ENCODE data around the gene CNP. TPM values are rescaled to one million over a fixed set of nuclear protein-coding genes. Genes with fewer than 3 reads are reported as not detected.

CNP gene
- total RNA-seq, 1 donor from 2014 or later, result 31.4 TPM

- DNase-seq (ENCODE audit: low spot score) (no peak), ATAC-seq (no peak)
Measured at GRCh38 chr17:41971721-41972523, 5.3 kb downstream of the CNP start.

GRCh38 chr17:41972571-41973407 lies 6.2 kb downstream of the CNP start:
- ATAC-seq (peak; percentile 78), DNase-seq (ENCODE audit: low spot score) (peak; percentile 79)

DNA sequence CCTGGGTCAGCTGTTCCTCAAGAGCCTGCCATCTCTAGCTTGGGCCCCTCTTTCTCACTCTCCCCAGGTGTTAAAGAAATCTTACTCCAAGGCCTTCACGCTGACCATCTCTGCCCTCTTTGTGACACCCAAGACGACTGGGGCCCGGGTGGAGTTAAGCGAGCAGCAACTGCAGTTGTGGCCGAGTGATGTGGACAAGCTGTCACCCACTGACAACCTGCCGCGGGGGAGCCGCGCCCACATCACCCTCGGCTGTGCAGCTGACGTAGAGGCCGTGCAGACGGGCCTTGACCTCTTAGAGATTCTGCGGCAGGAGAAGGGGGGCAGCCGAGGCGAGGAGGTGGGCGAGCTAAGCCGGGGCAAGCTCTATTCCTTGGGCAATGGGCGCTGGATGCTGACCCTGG lies 6.8 kb downstream of the CNP start:
- ATAC-seq (no peak), DNase-seq (ENCODE audit: low spot score) (no peak)

- no peak for ATAC-seq
Measured at GRCh38 chr17:41974031-41974430, 7.4 kb downstream of the CNP start.

GRCh38 chr17:41974658-41975057 lies 8.1 kb downstream of the CNP start:
- DNase-seq (ENCODE audit: low spot score) (no peak), ATAC-seq (no peak)

More at GRCh38 chr17:41974031-41974430, 7.4 kb downstream of the CNP start:
- no peak for DNase-seq (ENCODE audit: low spot score)

DNA sequence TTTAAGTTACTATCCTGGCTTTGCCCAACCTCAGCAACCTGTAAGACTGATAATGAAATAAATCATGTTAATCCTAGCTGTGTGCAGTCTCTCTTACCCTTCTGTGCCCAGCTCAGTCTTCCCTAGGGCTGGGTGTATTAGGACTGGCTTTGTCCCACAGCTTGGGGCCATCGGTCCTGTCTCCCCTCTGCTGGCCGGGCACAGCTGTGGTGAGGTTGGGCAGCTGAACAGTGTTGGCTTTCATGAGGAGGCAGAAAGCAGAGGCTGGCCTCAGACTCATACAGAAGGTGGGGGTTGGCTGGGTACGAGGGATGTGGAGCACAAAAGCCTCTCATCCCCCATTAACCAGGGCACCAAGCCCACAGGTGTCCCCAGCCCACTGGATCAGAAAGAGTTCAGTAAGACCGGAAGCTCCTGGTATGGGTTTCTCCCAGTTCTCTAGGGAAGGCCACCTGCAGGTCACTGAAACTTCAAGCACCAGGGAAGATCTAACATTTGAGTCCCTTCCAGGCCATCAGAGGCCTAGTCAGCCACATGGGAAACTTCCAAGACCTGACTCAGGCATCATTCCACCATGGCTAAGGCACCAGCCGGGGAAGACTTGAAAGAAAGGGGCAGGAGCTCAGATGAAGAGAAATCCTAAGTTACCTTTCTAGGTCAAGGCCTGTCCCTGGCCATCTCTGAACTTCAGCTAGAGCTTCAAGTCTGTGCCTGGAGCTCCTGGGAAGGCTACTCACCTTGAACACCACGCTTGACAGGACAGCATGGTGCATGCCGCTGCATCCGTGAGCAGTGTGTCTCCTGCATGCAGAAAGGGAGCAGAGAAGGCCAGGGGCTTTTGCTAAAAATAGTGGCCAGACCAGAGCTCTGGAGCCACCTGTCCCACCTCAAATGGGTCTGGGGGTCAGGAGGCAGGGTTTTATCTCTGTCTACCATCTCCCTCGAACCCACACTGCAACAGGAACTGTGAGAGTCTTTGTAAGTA lies 8.8 kb downstream of the CNP start:
- no peak for ATAC-seq
- no peak for DNase-seq (ENCODE audit: low spot score)

DNA sequence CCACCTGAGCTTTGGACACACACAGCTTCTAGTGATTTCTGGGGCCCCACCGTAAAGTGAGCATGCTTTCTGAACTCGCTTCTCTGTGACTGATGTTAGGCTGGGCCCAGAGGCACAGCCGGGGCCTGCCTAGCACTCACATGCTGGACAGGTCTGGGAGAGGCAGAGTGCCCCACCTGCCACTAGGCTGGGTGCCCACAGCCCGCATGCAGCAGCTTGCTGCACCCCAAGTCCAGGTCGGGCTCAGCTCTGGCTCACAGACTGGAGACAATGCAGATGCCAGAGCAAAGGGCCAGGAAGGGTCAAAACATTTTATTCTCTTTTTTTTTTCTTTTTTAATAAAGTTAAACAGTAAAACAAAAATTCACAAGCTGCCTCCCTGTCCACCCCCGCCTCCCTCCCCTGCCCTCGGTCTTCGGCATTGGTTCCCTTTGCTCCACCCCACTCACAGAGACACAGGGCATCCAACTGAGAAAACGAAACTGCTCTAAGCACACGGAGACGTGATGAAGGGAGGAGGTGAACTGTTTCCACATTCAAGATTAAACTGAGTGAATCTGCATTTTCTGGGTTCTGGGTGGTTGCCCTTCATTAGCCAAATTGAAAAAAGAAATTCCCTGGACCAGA lies 9.7 kb downstream of the CNP start:
- ATAC-seq, result peak; percentile 81

GRCh38 chr17:41977991-41978390 lies 11.4 kb downstream of the CNP start:
- DNase-seq (ENCODE audit: low spot score), result no peak
- no peak for ATAC-seq

More for the DNA sequence above, 9.7 kb downstream of the CNP start:
- no peak for DNase-seq (ENCODE audit: low spot score)

DNA sequence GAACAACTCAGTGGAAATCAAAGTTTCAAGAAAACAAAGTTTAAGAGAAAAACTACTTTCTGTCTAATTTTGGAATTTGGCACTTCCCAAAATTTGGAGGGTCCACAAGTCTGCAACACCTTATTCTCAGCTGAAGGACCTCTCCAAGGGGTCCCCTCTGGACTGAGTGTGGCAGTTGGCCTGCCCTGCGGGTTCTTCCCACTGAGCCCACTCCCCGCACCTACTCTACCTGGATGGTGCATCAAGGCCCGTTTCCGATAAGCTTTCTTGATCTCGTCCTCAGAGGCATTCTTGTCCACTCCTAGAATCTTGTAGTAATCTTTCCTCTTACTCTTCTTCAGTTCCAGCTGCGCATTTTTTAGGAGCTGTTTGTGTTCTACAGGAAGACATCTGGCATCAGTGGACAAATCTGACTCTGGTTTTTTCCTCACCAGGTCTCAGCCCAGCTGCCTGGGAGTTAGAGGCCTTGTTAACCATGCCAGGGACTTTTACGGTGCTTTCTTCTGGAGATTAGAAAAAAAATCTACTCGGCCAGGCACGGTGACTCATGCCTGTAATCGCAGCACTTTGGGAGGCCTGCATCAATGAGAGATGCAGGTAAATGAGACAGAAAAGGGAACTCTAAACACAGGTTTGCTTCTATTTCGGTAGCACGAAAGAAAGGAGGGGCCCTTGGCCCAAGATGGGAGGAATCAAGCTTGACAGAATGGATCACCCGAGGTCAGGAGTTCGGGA lies 15.6 kb downstream of the CNP start:
- DNase-seq (ENCODE audit: low spot score), result no peak
- ATAC-seq, result no peak

DNA sequence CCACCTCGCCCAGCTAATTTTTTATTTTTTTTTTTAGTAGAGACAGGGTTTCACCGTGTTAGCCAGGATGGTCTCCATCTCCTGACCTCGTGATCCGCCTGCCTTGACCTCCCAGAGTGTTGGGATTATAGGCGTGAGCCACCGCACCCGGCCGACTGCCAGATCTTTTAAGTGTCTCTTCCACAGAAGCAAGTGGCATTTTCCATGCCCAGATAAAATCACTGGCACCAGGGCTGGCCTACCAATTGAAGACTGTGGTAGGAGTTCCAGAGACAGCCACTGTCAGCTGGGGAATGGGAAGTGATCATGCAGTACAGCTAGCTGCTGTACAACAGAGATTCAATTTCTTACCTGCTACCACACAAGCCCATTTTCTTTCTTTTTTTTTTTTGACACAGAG lies 17.9 kb downstream of the CNP start:
- no peak for DNase-seq (ENCODE audit: low spot score)
- ATAC-seq, result no peak

GRCh38 chr17:41985919-41986318 lies 19.3 kb downstream of the CNP start:
- no peak for ATAC-seq
- no peak for DNase-seq (ENCODE audit: low spot score)

GRCh38 chr17:41986634-41987033 lies 20.0 kb downstream of the CNP start:
- ATAC-seq, result no peak
- DNase-seq (ENCODE audit: low spot score), result no peak

GRCh38 chr17:41987642-41988041 lies 21.0 kb downstream of the CNP start:
- no peak for ATAC-seq
- DNase-seq (ENCODE audit: low spot score), result no peak

- ATAC-seq (no peak), DNase-seq (ENCODE audit: low spot score) (no peak)
Measured at GRCh38 chr17:41988418-41988817, 21.8 kb downstream of the CNP start.

GRCh38 chr17:41989702-41990419 lies 23.3 kb downstream of the CNP start:
- ATAC-seq, result peak; percentile 94
- DNase-seq (ENCODE audit: low spot score), result peak; percentile 88

DNA sequence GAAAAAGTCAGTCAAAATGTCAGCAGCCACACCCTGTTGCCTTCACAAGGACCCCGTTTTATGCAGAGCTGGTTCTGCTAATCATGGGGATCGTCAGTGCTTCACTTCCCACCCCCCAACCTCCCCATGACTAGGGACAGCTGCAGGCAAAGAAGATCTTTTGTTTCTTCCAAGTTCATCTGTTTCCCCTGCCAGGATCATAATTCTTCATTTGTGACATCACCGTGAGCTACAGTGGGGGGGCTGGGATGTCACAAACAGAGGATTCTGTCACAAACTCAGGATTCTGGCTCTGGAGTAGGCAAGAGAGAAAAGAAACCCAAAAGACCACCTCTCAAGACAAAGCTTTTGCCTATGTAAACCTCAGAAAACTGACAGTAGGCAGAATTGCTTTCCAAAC lies 26.0 kb downstream of the CNP start:
- DNase-seq (ENCODE audit: low spot score), result no peak
- no peak for ATAC-seq

GRCh38 chr17:41996855-41997164 lies 30.2 kb downstream of the CNP start:
- DNase-seq (ENCODE audit: low spot score) (no peak), ATAC-seq (no peak)

GRCh38 chr17:41998497-41998896 lies 31.9 kb downstream of the CNP start:
- no peak for ATAC-seq
- no peak for DNase-seq (ENCODE audit: low spot score)

GRCh38 chr17:42000413-42001133 lies 34.0 kb downstream of the CNP start:
- ATAC-seq (no peak), DNase-seq (ENCODE audit: low spot score) (no peak)

Measured in left lobe of liver (tissue), 2 donors.